Transverse colon (tissue), 3 donors: ENCODE data around the gene KRTAP9-2.

Experiments
- POLR2A ChIP-seq: fragments of 450-650 bp; IDR thresholded peaks from one replicate; pipeline ENCODE4 v1.6.1; 2016; ENCODE audit warnings: antibody characterized with exemption, mild to moderate bottlenecking, moderate library complexity
- POLR2AphosphoS5 ChIP-seq, 3 donors: sonication (generic); formaldehyde crosslinking; IDR thresholded peaks; one replicate each; pipeline ENCODE4 v1.6.1; 2016; ENCODE audit warnings: antibody characterized with exemption in 3 of 3

- TF ChIP-seq POLR2AphosphoS5 (IDR thresholded peaks at IDR 0.05) (no peak), POLR2A (no peak)
Measured at GRCh38 chr17:41226051-41226450, 397 bp upstream of the KRTAP9-2 start.
